Glutamatergic neuron (in vitro differentiated cells): ENCODE data around the gene CBX2. TPM values are rescaled to one million over a fixed set of nuclear protein-coding genes. Genes with fewer than 3 reads are reported as not detected.

Source experiments
- DNase-seq: peaks from one replicate; pipeline ENCODE4 v3.0.0; 2022
- H3K27ac Mint-ChIP-seq: one replicate; pipeline ENCODE4 v1.8.0; 2020; ENCODE audit warnings: mild to moderate bottlenecking, mixed read lengths, inconsistent platforms; ENCODE audit not compliant: unreplicated experiment
- H3K27me3 Mint-ChIP-seq: one replicate; pipeline ENCODE4 v1.8.0; 2020; ENCODE audit warnings: mild to moderate bottlenecking, moderate library complexity, mixed read lengths, inconsistent platforms; ENCODE audit not compliant: unreplicated experiment
- H3K36me3 Mint-ChIP-seq: one replicate; pipeline ENCODE4 v1.8.0; 2020; ENCODE audit warnings: mild to moderate bottlenecking, mixed read lengths, inconsistent platforms; ENCODE audit not compliant: unreplicated experiment
- H3K4me1 Mint-ChIP-seq: one replicate; pipeline ENCODE4 v1.8.0; 2020; ENCODE audit warnings: mild to moderate bottlenecking, low read depth, mixed read lengths, inconsistent platforms; ENCODE audit not compliant: unreplicated experiment
- H3K4me3 Mint-ChIP-seq: one replicate; pipeline ENCODE4 v1.8.0; 2020; ENCODE audit warnings: mild to moderate bottlenecking, mixed read lengths, inconsistent platforms; ENCODE audit not compliant: unreplicated experiment
- H3K9me3 Mint-ChIP-seq: one replicate; pipeline ENCODE4 v1.8.0; 2020; ENCODE audit warnings: mild to moderate bottlenecking, moderate library complexity, mixed read lengths, inconsistent platforms; ENCODE audit not compliant: unreplicated experiment
- CTCF ChIP-seq: fragments of 200-600 bp; sonication (generic); IDR thresholded peaks from one replicate; pipeline ENCODE4 v1.5.0; 2021; ENCODE audit not compliant: partially characterized antibody, unreplicated experiment
- total RNA-seq: library from RNA; stranded (reverse); fragmentation: NEBNext Ultra II Directional; extraction: Animal tissue kit (Norgen Biotek cat#: 25700); gene quantifications from one replicate; pipeline ENCODE4 v1.2.1, GENCODE V29; 2021; ENCODE audit not compliant: unreplicated experiment

CBX2 gene
- total RNA-seq, 1 donor from 2014 or later = 78.8 TPM

GRCh38 chr17:79800325-79801155, 22.6 kb downstream of the CBX2 start:
- H3K9me3 Mint-ChIP-seq = peaks cover 20% of the 10 kb centered on the region
- H3K4me3 Mint-ChIP-seq = peak overlapping the region; percentile 85
- H3K4me1 Mint-ChIP-seq = peaks cover 22% of the 10 kb centered on the region
- H3K27ac Mint-ChIP-seq = no peak overlapping the region
- peak; percentile 71 for DNase-seq
- peaks cover 3% of the 10 kb centered on the region for H3K36me3 Mint-ChIP-seq
- no peak for TF ChIP-seq CTCF
- H3K27me3 Mint-ChIP-seq = peaks cover 44% of the 10 kb centered on the region

- no peak overlapping the region for H3K27ac Mint-ChIP-seq
- H3K4me3 Mint-ChIP-seq = no peak overlapping the region
Measured at GRCh38 chr17:79801156-79802038, 23.4 kb downstream of the CBX2 start.

GRCh38 chr17:79802039-79802735, 24.2 kb downstream of the CBX2 start:
- H3K4me3 Mint-ChIP-seq = no peak overlapping the region
- peaks cover 48% of the 10 kb centered on the region for H3K27me3 Mint-ChIP-seq
- TF ChIP-seq CTCF = no peak
- peaks cover 22% of the 10 kb centered on the region for H3K9me3 Mint-ChIP-seq
- H3K27ac Mint-ChIP-seq = no peak overlapping the region
- DNase-seq = no peak
- H3K4me1 Mint-ChIP-seq = peaks cover 22% of the 10 kb centered on the region
- peaks cover 3% of the 10 kb centered on the region for H3K36me3 Mint-ChIP-seq

More at GRCh38 chr17:79801156-79802038, 23.4 kb downstream of the CBX2 start:
- peaks cover 3% of the 10 kb centered on the region for H3K36me3 Mint-ChIP-seq
- peak; percentile 57 for DNase-seq
- H3K27me3 Mint-ChIP-seq = peaks cover 42% of the 10 kb centered on the region
- TF ChIP-seq CTCF = no peak
- peaks cover 20% of the 10 kb centered on the region for H3K9me3 Mint-ChIP-seq
- H3K4me1 Mint-ChIP-seq = peaks cover 22% of the 10 kb centered on the region

GRCh38 chr17:79802736-79803420, 24.9 kb downstream of the CBX2 start:
- peak; percentile 28 for DNase-seq
- peaks cover 52% of the 10 kb centered on the region for H3K27me3 Mint-ChIP-seq
- no peak for TF ChIP-seq CTCF
- H3K9me3 Mint-ChIP-seq = peaks cover 22% of the 10 kb centered on the region
- no peak overlapping the region for H3K4me3 Mint-ChIP-seq
- no peak overlapping the region for H3K27ac Mint-ChIP-seq
- H3K36me3 Mint-ChIP-seq = peaks cover 3% of the 10 kb centered on the region
- peaks cover 22% of the 10 kb centered on the region for H3K4me1 Mint-ChIP-seq
